IMR-90 (cell line): ENCODE measurements around the gene CXCL6. TPM values are rescaled to one million over a fixed set of nuclear protein-coding genes. Genes with fewer than 3 reads are reported as not detected.

Experiments
- ATAC-seq: fragments of 200-7000 bp; cut with Tn5 transposase; 2 replicates; pipeline ENCODE4 v1.9.1; 2020; ENCODE audit warnings: low read depth, mild to moderate bottlenecking, moderate library complexity
- BruUV-seq: library from RNA; stranded (reverse); fragments of 400-500 nt; replicated peaks from 2 replicates; lab custom pipeline; 2021; lab: Mats Ljungman, UMichigan
- CTCF ChIA-PET: fragments of 300-600 bp; formaldehyde crosslinking; extraction: SDS; loops from one replicate; lab custom pipeline; 2021; ENCODE audit warnings: antibody characterized with exemption; lab: Yijun Ruan, JAX
- POLR2A ChIA-PET: fragments of 300-600 bp; sonication (Branson Sonifier 250); formaldehyde crosslinking; loops from one replicate; lab custom pipeline; 2022; ENCODE audit warnings: antibody characterized with exemption; ENCODE audit not compliant: unreplicated experiment; lab: Charles Lee
- DNase-seq: peaks from one replicate; pipeline ENCODE4 v3.0.0; 2013
- H2AFZ ChIP-seq: replicated peaks from 2 replicates; pipeline ENCODE3; 2013; ENCODE audit warnings: low read length, mild to moderate bottlenecking; ENCODE audit not compliant: poor library complexity
- H2AK5ac ChIP-seq: 2 replicates; pipeline ENCODE4 v1.6.1; 2013; ENCODE audit warnings: low read depth, low read length, inconsistent platforms
- H2AK9ac ChIP-seq: replicated peaks from 2 replicates; pipeline ENCODE3; 2013; ENCODE audit warnings: mild to moderate bottlenecking, low read depth, low read length, moderate library complexity; ENCODE audit not compliant: poor library complexity
- H2BK120ac ChIP-seq: 2 replicates; pipeline ENCODE4 v1.6.1; 2013; ENCODE audit warnings: low read depth, low read length, inconsistent platforms
- H2BK15ac ChIP-seq: 3 replicates; pipeline ENCODE4 v1.6.1; 2013; ENCODE audit warnings: low read depth, low read length, inconsistent platforms
- H2BK20ac ChIP-seq: 2 replicates; pipeline ENCODE4 v1.6.1; 2013; ENCODE audit warnings: low read depth, mild to moderate bottlenecking, inconsistent platforms, low read length, moderate library complexity
- H2BK5ac ChIP-seq: 2 replicates; pipeline ENCODE4 v1.6.1; 2013; ENCODE audit warnings: mild to moderate bottlenecking, low read depth, low read length, inconsistent platforms; ENCODE audit not compliant: poor library complexity, severe bottlenecking
- H3K14ac ChIP-seq: replicated peaks from 2 replicates; pipeline ENCODE4 v1.6.1; 2013; ENCODE audit warnings: low read depth, low read length, inconsistent platforms
- H3K18ac ChIP-seq: 2 replicates; pipeline ENCODE4 v1.6.1; 2013; ENCODE audit warnings: low read depth, low read length, control low read depth
- H3K23ac ChIP-seq: 2 replicates; pipeline ENCODE4 v1.6.1; 2013; ENCODE audit warnings: low read depth, low read length, inconsistent platforms
- H3K27ac ChIP-seq: 2 replicates; pipeline ENCODE4 v1.5.1; 2013; ENCODE audit warnings: mild to moderate bottlenecking, control low read depth, low read length; ENCODE audit not compliant: insufficient read depth
- H3K27me3 ChIP-seq: 2 replicates; pipeline ENCODE4 v1.6.1; 2013; ENCODE audit warnings: low read length; ENCODE audit not compliant: control insufficient read depth, insufficient read depth
- H3K36me3 ChIP-seq: 2 replicates; pipeline ENCODE4 v1.6.1; 2013; ENCODE audit warnings: low read length, mixed read lengths; ENCODE audit not compliant: control insufficient read depth, insufficient read depth
- H3K4ac ChIP-seq: 2 replicates; pipeline ENCODE4 v1.6.1; 2013; ENCODE audit warnings: low read depth, low read length, inconsistent platforms
- H3K4me1 ChIP-seq: 2 replicates; pipeline ENCODE4 v1.6.1; 2013; ENCODE audit warnings: low read length, mixed read lengths; ENCODE audit not compliant: control insufficient read depth, insufficient read depth
- H3K4me2 ChIP-seq: 2 replicates; pipeline ENCODE4 v1.6.1; 2013; ENCODE audit warnings: low read depth, mild to moderate bottlenecking, control low read depth, low read length, moderate library complexity
- H3K4me3 ChIP-seq: 2 replicates; pipeline ENCODE4 v1.5.1; 2013; ENCODE audit warnings: low read depth, mild to moderate bottlenecking, control low read depth, low read length, moderate library complexity; ENCODE audit not compliant: insufficient read depth
- H3K56ac ChIP-seq: 2 replicates; pipeline ENCODE4 v1.6.1; 2013; ENCODE audit warnings: low read length, inconsistent platforms; ENCODE audit not compliant: insufficient read depth; ENCODE audit errors: extremely low read depth
- H3K79me1 ChIP-seq, 2 experiments: 2 replicates each; pipeline ENCODE4 v1.6.1; 2013; ENCODE audit warnings: low read length in 2 of 2, inconsistent platforms in 1 of 2, low read depth in 1 of 2
- H3K9ac ChIP-seq: 2 replicates; pipeline ENCODE4 v1.6.1; 2013; ENCODE audit warnings: low read depth, low read length, control low read depth
- H3K9me1 ChIP-seq: 2 replicates; pipeline ENCODE4 v1.6.1; 2013; ENCODE audit warnings: low read length, inconsistent platforms; ENCODE audit not compliant: insufficient read depth
- H3K9me3 ChIP-seq: 2 replicates; pipeline ENCODE4 v1.6.1; 2013; ENCODE audit warnings: low read length; ENCODE audit not compliant: control insufficient read depth, insufficient read depth
- H4K20me1 ChIP-seq: 2 replicates; pipeline ENCODE4 v1.6.1; 2013; ENCODE audit warnings: low read length, inconsistent platforms; ENCODE audit not compliant: insufficient read depth
- H4K5ac ChIP-seq: 2 replicates; pipeline ENCODE4 v1.6.1; 2013; ENCODE audit warnings: mild to moderate bottlenecking, low read depth, low read length, control low read depth
- H4K8ac ChIP-seq, 2 experiments: 2 replicates each; pipeline ENCODE4 v1.6.1; 2013; ENCODE audit warnings: low read depth in 2 of 2, low read length in 2 of 2, control low read depth in 1 of 2, inconsistent platforms in 1 of 2
- H4K91ac ChIP-seq: 2 replicates; pipeline ENCODE4 v1.6.1; 2013; ENCODE audit warnings: low read depth, low read length, inconsistent platforms; ENCODE audit not compliant: insufficient read depth
- BHLHE40 ChIP-seq: fragments of 150-350 bp; IDR thresholded peaks from 2 replicates; pipeline ENCODE4 v1.6.1; 2016; ENCODE audit warnings: mild to moderate bottlenecking, low read depth, low read length
- CEBPB ChIP-seq: IDR thresholded peaks from 2 replicates; pipeline ENCODE4 v1.6.1; 2012; ENCODE audit warnings: low read depth, low read length, improper control_type of control experiment
- CHD1 ChIP-seq: IDR thresholded peaks from 2 replicates; pipeline ENCODE4 v1.6.1; 2012; ENCODE audit warnings: low read depth, low read length, improper control_type of control experiment
- FOS ChIP-seq: fragments of 150-350 bp; IDR thresholded peaks from 2 replicates; pipeline ENCODE4 v1.6.1; 2016; ENCODE audit warnings: low read depth, low read length
- MAFK ChIP-seq: IDR thresholded peaks from 2 replicates; pipeline ENCODE4 v1.6.1; 2012; ENCODE audit warnings: low read depth, low read length, improper control_type of control experiment
- MAZ ChIP-seq: IDR thresholded peaks from 2 replicates; pipeline ENCODE4 v1.6.1; 2012; ENCODE audit warnings: low read depth, mild to moderate bottlenecking, low read length, improper control_type of control experiment, moderate library complexity, borderline replicate concordance
- MXI1 ChIP-seq: IDR thresholded peaks from 2 replicates; pipeline ENCODE4 v1.6.1; 2012; ENCODE audit warnings: low read depth, mild to moderate bottlenecking, low read length, moderate library complexity, borderline replicate concordance
- NFE2L2 ChIP-seq: fragments of 150-350 bp; IDR thresholded peaks from 2 replicates; pipeline ENCODE4 v1.6.1; 2016; ENCODE audit warnings: low read depth, mild to moderate bottlenecking, low read length
- POLR2A ChIP-seq: IDR thresholded peaks from 2 replicates; pipeline ENCODE4 v1.6.1; 2012; ENCODE audit warnings: mild to moderate bottlenecking, low read depth, low read length
- RAD21 ChIP-seq: IDR thresholded peaks from 2 replicates; pipeline ENCODE4 v1.6.1; 2012; ENCODE audit warnings: low read length, improper control_type of control experiment
- RCOR1 ChIP-seq: IDR thresholded peaks from 2 replicates; pipeline ENCODE4 v1.6.1; 2012; ENCODE audit warnings: mild to moderate bottlenecking, low read length, improper control_type of control experiment; ENCODE audit not compliant: insufficient replicate concordance
- RFX5 ChIP-seq: IDR thresholded peaks from 2 replicates; pipeline ENCODE4 v1.8.0; 2012; ENCODE audit warnings: low read depth, mild to moderate bottlenecking, low read length, moderate library complexity
- SMC3 ChIP-seq: fragments of 150-350 bp; IDR thresholded peaks from 2 replicates; pipeline ENCODE4 v1.6.1; 2016; ENCODE audit warnings: low read depth, mild to moderate bottlenecking, antibody characterized with exemption, low read length, moderate library complexity
- WGBS, 2 experiments: methylation state at CpG; one replicate each; pipeline versions ENCODE4 v1.1.5 to v1.1.7; 2013; ENCODE audit warnings: missing lambda C conversion rate in 2 of 2; ENCODE audit not compliant: insufficient read length in 1 of 2; ENCODE audit errors: extremely low coverage in 2 of 2; 5-methylcytosine and 5-hydroxymethylcytosine counted together
- dilution Hi-C: fragments of 300-500 bp; cut with HindIII; formaldehyde crosslinking; loops from one replicate; pipeline ENCODE4 v1.14.3; 2018; ENCODE audit warnings: low sequenced_read_pairs; ENCODE audit not compliant: unreplicated experiment
- in situ Hi-C: fragments of 300-500 bp; cut with MboI; formaldehyde crosslinking; loops from 3 replicates; pipeline ENCODE4 v1.14.3; 2019; ENCODE audit warnings: low sequenced_read_pairs, inconsistent platforms, mixed read lengths
- intact Hi-C: fragments of 100-400 bp; cut with micrococcal nuclease; formaldehyde crosslinking; loops from 2 replicates; pipeline ENCODE4 v1.10.0; 2022
- polyA plus RNA-seq, 3 experiments: library from polyadenylated mRNA; depleted of rRNA; stranded (reverse); fragments of >200 nt; gene quantifications; 2 replicates each; pipeline ENCODE4 v1.2.3, GENCODE V29; 2012; ENCODE audit warnings: low replicate concordance in 1 of 3
- total RNA-seq: library from RNA; depleted of rRNA; stranded (reverse); fragments of >200 nt; gene quantifications from 2 replicates; pipeline ENCODE4 v1.2.3, GENCODE V29; 2012
- TF ChIP-seq, protein P1 (sequence below): conservative IDR thresholded peaks from 2 replicates; pipeline ENCODE4 v1.5.1; 2012; ENCODE audit warnings: mild to moderate bottlenecking, low read depth, low read length, improper control_type of control experiment
- TF ChIP-seq, protein P2 (sequence below): fragments of 150-350 bp; IDR thresholded peaks from 2 replicates; pipeline ENCODE4 v1.6.1; 2017; ENCODE audit warnings: mild to moderate bottlenecking, antibody characterized with exemption, low read length, low read depth
- TF ChIP-seq, protein P3 (sequence below): fragments of 150-350 bp; IDR thresholded peaks from 2 replicates; pipeline ENCODE4 v1.6.1; 2016; ENCODE audit warnings: low read depth, mild to moderate bottlenecking, low read length, moderate library complexity, borderline replicate concordance

The CXCL6 gene
- total and polyA plus RNA-seq, 2 of the 4 experiments (the other 2 are of a cell fraction), result not detected

GRCh38 chr4:73801692-73802091, 34.8 kb upstream of the CXCL6 start:
- H3K18ac ChIP-seq, result no peak overlapping the region
- H2AK9ac ChIP-seq, result no peak overlapping the region
- no peaks in the 10 kb centered on the region for H3K79me1 ChIP-seq
- H3K23ac ChIP-seq, result no peak overlapping the region
- H3K9ac ChIP-seq, result no peak overlapping the region
- no peak overlapping the region for H2AFZ ChIP-seq
- CTCF ChIA-PET, result no interaction called here
- H3K4me3 ChIP-seq, result no peak overlapping the region
- BruUV-seq, result no TSS peak
- H4K5ac ChIP-seq, result no peak overlapping the region
- no peak for DNase-seq
- H4K8ac ChIP-seq, result no peak overlapping the region
- no peaks in the 10 kb centered on the region for H3K36me3 ChIP-seq
- no peaks in the 10 kb centered on the region; the same call in 1 of the 2 replicates for H3K27me3 ChIP-seq
- H3K9me3 ChIP-seq, result peaks cover 2% of the 10 kb centered on the region
- dilution Hi-C loops (no loop called here), in situ Hi-C loops (no loop called here), intact Hi-C loops (no loop called here)
- H2BK120ac ChIP-seq, result no peak overlapping the region
- no peak overlapping the region for H3K56ac ChIP-seq
- POLR2A ChIA-PET, result interaction anchor here (0.6 kb wide), 1 partner anchor 255 kb away, joined by 3 read pairs; no protein-coding TSS in a partner anchor
- no peak for ATAC-seq
- no peak overlapping the region for H3K4ac ChIP-seq
- H3K14ac ChIP-seq, result no peak overlapping the region
- no peak overlapping the region for H2BK15ac ChIP-seq
- H4K91ac ChIP-seq, result no peak overlapping the region
- no peak overlapping the region for H2BK20ac ChIP-seq
- WGBS, 2 experiments, result no CpG with 5 or more reads among the region's 2 CpGs
- H3K27ac ChIP-seq, result no peak overlapping the region
- H2AK5ac ChIP-seq, result no peak overlapping the region
- no peak for TF ChIP-seq MXI1
- TF ChIP-seq MAFK, result no peak
- TF ChIP-seq, protein P1, sequence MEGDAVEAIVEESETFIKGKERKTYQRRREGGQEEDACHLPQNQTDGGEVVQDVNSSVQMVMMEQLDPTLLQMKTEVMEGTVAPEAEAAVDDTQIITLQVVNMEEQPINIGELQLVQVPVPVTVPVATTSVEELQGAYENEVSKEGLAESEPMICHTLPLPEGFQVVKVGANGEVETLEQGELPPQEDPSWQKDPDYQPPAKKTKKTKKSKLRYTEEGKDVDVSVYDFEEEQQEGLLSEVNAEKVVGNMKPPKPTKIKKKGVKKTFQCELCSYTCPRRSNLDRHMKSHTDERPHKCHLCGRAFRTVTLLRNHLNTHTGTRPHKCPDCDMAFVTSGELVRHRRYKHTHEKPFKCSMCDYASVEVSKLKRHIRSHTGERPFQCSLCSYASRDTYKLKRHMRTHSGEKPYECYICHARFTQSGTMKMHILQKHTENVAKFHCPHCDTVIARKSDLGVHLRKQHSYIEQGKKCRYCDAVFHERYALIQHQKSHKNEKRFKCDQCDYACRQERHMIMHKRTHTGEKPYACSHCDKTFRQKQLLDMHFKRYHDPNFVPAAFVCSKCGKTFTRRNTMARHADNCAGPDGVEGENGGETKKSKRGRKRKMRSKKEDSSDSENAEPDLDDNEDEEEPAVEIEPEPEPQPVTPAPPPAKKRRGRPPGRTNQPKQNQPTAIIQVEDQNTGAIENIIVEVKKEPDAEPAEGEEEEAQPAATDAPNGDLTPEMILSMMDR, result no peak
- no peak for TF ChIP-seq MAZ
- TF ChIP-seq, protein P2, sequence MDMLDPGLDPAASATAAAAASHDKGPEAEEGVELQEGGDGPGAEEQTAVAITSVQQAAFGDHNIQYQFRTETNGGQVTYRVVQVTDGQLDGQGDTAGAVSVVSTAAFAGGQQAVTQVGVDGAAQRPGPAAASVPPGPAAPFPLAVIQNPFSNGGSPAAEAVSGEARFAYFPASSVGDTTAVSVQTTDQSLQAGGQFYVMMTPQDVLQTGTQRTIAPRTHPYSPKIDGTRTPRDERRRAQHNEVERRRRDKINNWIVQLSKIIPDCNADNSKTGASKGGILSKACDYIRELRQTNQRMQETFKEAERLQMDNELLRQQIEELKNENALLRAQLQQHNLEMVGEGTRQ, result no peak
- no peak for TF ChIP-seq CEBPB
- no peak for TF ChIP-seq NFE2L2
- TF ChIP-seq POLR2A, result no peak
- no peak for TF ChIP-seq RFX5
- TF ChIP-seq RCOR1, result no peak
- TF ChIP-seq SMC3, result no peak
- TF ChIP-seq, protein P3, sequence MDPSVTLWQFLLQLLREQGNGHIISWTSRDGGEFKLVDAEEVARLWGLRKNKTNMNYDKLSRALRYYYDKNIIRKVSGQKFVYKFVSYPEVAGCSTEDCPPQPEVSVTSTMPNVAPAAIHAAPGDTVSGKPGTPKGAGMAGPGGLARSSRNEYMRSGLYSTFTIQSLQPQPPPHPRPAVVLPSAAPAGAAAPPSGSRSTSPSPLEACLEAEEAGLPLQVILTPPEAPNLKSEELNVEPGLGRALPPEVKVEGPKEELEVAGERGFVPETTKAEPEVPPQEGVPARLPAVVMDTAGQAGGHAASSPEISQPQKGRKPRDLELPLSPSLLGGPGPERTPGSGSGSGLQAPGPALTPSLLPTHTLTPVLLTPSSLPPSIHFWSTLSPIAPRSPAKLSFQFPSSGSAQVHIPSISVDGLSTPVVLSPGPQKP, result no peak
- no peak for TF ChIP-seq FOS
- TF ChIP-seq BHLHE40, result no peak
- TF ChIP-seq CHD1, result no peak
- no peak for TF ChIP-seq RAD21
- H4K20me1 ChIP-seq, result no peaks in the 10 kb centered on the region
- H3K4me2 ChIP-seq, result no peak overlapping the region
- H3K4me1 ChIP-seq, result no peaks in the 10 kb centered on the region
- H2BK5ac ChIP-seq, result no peak overlapping the region
- no peaks in the 10 kb centered on the region for H3K9me1 ChIP-seq
